Glutamatergic neuron (in vitro differentiated cells): ENCODE measurements around the gene ASPSCR1. TPM values are rescaled to one million over a fixed set of nuclear protein-coding genes. Genes with fewer than 3 reads are reported as not detected.

ENCODE experiments used
- DNase-seq: peaks from one replicate; pipeline ENCODE4 v3.0.0; 2022
- H3K27ac Mint-ChIP-seq: one replicate; pipeline ENCODE4 v1.8.0; 2020; ENCODE audit warnings: mild to moderate bottlenecking, mixed read lengths, inconsistent platforms; ENCODE audit not compliant: unreplicated experiment
- H3K27me3 Mint-ChIP-seq: one replicate; pipeline ENCODE4 v1.8.0; 2020; ENCODE audit warnings: mild to moderate bottlenecking, moderate library complexity, mixed read lengths, inconsistent platforms; ENCODE audit not compliant: unreplicated experiment
- H3K36me3 Mint-ChIP-seq: one replicate; pipeline ENCODE4 v1.8.0; 2020; ENCODE audit warnings: mild to moderate bottlenecking, mixed read lengths, inconsistent platforms; ENCODE audit not compliant: unreplicated experiment
- H3K4me1 Mint-ChIP-seq: one replicate; pipeline ENCODE4 v1.8.0; 2020; ENCODE audit warnings: mild to moderate bottlenecking, low read depth, mixed read lengths, inconsistent platforms; ENCODE audit not compliant: unreplicated experiment
- H3K4me3 Mint-ChIP-seq: one replicate; pipeline ENCODE4 v1.8.0; 2020; ENCODE audit warnings: mild to moderate bottlenecking, mixed read lengths, inconsistent platforms; ENCODE audit not compliant: unreplicated experiment
- H3K9me3 Mint-ChIP-seq: one replicate; pipeline ENCODE4 v1.8.0; 2020; ENCODE audit warnings: mild to moderate bottlenecking, moderate library complexity, mixed read lengths, inconsistent platforms; ENCODE audit not compliant: unreplicated experiment
- CTCF ChIP-seq: fragments of 200-600 bp; sonication (generic); IDR thresholded peaks from one replicate; pipeline ENCODE4 v1.5.0; 2021; ENCODE audit not compliant: partially characterized antibody, unreplicated experiment
- total RNA-seq: library from RNA; stranded (reverse); fragmentation: NEBNext Ultra II Directional; extraction: Animal tissue kit (Norgen Biotek cat#: 25700); gene quantifications from one replicate; pipeline ENCODE4 v1.2.1, GENCODE V29; 2021; ENCODE audit not compliant: unreplicated experiment

ASPSCR1 gene
- total RNA-seq, 1 donor from 2014 or later = 51.7 TPM

GRCh38 chr17:81958633-81959342 lies 18.6 kb upstream of the ASPSCR1 start:
- H3K27me3 Mint-ChIP-seq = peaks cover 10% of the 10 kb centered on the region
- H3K27ac Mint-ChIP-seq = no peak overlapping the region
- DNase-seq = no peak
- H3K4me1 Mint-ChIP-seq = peaks cover 8% of the 10 kb centered on the region
- peak overlapping the region; percentile 79 for H3K4me3 Mint-ChIP-seq
- H3K36me3 Mint-ChIP-seq = peaks cover 4% of the 10 kb centered on the region
- TF ChIP-seq CTCF = no peak
- H3K9me3 Mint-ChIP-seq = peaks cover 12% of the 10 kb centered on the region

GRCh38 chr17:81959362-81960129 lies 17.9 kb upstream of the ASPSCR1 start:
- peak; percentile 38 for TF ChIP-seq CTCF
- peaks cover 14% of the 10 kb centered on the region for H3K9me3 Mint-ChIP-seq
- peak; percentile 76 for DNase-seq
- no peak overlapping the region for H3K4me3 Mint-ChIP-seq
- peaks cover 4% of the 10 kb centered on the region for H3K36me3 Mint-ChIP-seq
- H3K4me1 Mint-ChIP-seq = peaks cover 11% of the 10 kb centered on the region
- H3K27me3 Mint-ChIP-seq = peaks cover 13% of the 10 kb centered on the region
- H3K27ac Mint-ChIP-seq = no peak overlapping the region

- TF ChIP-seq CTCF = no peak
- Mint-ChIP-seq H3K36me3 (peaks cover 4% of the 10 kb centered on the region), H3K4me3 (no peak overlapping the region), H3K9me3 (peaks cover 22% of the 10 kb centered on the region), H3K27ac (no peak overlapping the region), H3K27me3 (peaks cover 15% of the 10 kb centered on the region), H3K4me1 (peaks cover 14% of the 10 kb centered on the region)
- DNase-seq = no peak
These were observed 17.1 kb upstream of the ASPSCR1 start for GRCh38 chr17:81960130-81960958.

GRCh38 chr17:81961087-81961511 lies 16.3 kb upstream of the ASPSCR1 start, which contains the start of gene NOTUM:
NOTUM (minus strand) TSS chr17:81961187; CDS start chr17:81960909, 278 bp downstream.
- no peak within 1 kb of the TSS for H3K27ac Mint-ChIP-seq
- H3K4me3 Mint-ChIP-seq = no peak within 1 kb of the TSS
- no peak for TF ChIP-seq CTCF
- H3K36me3 Mint-ChIP-seq = peaks cover 4% of the 10 kb centered on the region
- peak; percentile 68 for DNase-seq
- peaks cover 14% of the 10 kb centered on the region for H3K4me1 Mint-ChIP-seq
- peaks cover 15% of the 10 kb centered on the region for H3K27me3 Mint-ChIP-seq
- peaks cover 25% of the 10 kb centered on the region for H3K9me3 Mint-ChIP-seq
